ENCODE data around the gene AGPAT4. TPM values are rescaled to one million over a fixed set of nuclear protein-coding genes. Genes with fewer than 3 reads are reported as not detected.

Gene AGPAT4
- total RNA-seq, 4 donors from 2014 or later, result 10.5 to 20.8 (median 12.6) TPM

DNA sequence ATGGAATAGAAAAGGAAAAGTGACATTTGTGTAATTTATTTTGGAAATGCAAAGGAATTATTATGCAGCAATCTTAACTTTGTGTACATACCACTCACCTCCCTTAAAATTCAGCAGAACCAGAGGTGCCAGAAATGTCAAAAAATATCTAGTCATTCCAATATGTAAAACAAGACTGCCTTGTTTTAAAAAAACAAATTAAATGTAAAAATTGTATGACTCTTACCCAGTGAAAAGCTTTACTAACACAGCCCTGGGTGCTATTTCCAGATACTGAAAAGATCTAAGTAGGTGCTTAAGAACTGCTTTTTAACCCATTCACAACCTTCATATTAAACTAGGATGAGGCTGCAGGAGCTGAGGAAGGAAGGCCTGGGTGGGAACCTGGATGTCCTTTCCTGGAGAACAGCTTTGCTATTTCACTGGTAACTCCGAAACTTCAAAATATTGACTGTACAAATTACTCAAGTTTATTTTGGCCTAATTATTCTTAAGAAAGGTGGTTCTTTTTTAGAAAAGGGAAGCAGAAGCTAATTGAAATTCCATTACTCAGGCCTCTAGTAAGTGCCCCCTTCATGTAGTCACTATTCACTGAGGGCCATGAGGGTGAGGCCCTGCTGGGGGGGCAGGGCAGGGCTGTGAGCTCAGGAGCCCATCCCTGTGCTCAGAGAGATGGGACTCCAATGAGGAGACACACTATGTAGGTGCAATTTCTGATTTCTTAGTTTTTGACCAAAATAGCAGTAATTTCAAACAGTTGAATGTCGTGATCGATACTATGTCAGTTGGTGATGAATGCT lies 142.7 kb downstream of the AGPAT4 start:
- H3K27me3 ChIP-seq, result no peaks in the 10 kb centered on the region
- H3K4me1 ChIP-seq, result peaks cover 0 to 7% (median 0%) of the 10 kb centered on the region in 4 donors
- H3K36me3 ChIP-seq, result peaks cover 0 to 92% (median 0%) of the 10 kb centered on the region in 3 donors
- H3K9me3 ChIP-seq, result peaks cover 0 to 3% (median 0%) of the 10 kb centered on the region in 4 donors
- no peak for DNase-seq (ENCODE audit: low spot score in 2 of 2)
- H3K4me3 ChIP-seq, result no peak overlapping the region
- 98 to 99% methylated on average over 3 of the region's 3 CpGs for WGBS, 2 donors
- no peak for TF ChIP-seq POLR2A (IDR thresholded peaks at IDR 0.05)
- TF ChIP-seq EP300 (IDR thresholded peaks at IDR 0.05), result no peak
- no peak for TF ChIP-seq CTCF (IDR thresholded peaks at IDR 0.05)
- H3K27ac ChIP-seq, result no peak overlapping the region

GRCh38 chr6:161130541-161130940 lies 143.3 kb downstream of the AGPAT4 start:
- H3K9me3 ChIP-seq, result peaks cover 0 to 8% (median 2%) of the 10 kb centered on the region in 4 donors
- no peak for TF ChIP-seq EP300 (IDR thresholded peaks at IDR 0.05)
- no peak for DNase-seq (ENCODE audit: low spot score in 2 of 2)
- no peak overlapping the region for H3K27ac ChIP-seq
- peaks cover 0 to 7% (median 0%) of the 10 kb centered on the region in 4 donors for H3K4me1 ChIP-seq
- H3K27me3 ChIP-seq, result no peaks in the 10 kb centered on the region
- H3K36me3 ChIP-seq, result peaks cover 0 to 92% (median 0%) of the 10 kb centered on the region in 3 donors
- no peak overlapping the region for H3K4me3 ChIP-seq
- 83 to 90% methylated on average over 7 of the region's 7 CpGs for WGBS, 2 donors

DNA sequence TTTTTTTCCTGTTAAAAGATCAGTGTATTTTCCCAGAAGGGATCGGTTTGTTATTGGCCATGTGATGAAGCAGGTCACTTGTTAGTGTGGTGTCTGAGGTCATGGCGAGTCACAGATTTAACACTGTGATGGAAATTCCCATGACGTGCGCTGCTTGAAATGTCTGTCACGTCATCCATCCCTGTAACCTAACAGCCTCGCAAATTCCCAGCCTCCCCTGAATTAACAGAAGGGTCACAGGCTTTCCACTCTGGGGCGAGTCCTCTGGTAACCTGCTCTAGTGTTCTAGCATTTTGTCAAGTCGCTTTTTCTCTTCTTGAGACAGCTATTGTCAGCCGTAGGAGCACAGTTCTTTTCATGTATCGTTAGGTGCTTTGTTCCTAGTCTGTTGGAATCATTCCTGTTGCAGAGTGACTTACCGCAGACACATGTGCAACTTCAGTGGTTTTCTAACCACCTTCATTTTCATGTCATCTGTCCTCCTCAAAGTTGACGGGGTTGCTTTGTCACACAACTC lies 145.1 kb downstream of the AGPAT4 start:
- TF ChIP-seq EP300 (IDR thresholded peaks at IDR 0.05) (no peak), POLR2A (IDR thresholded peaks at IDR 0.05) (no peak), CTCF (IDR thresholded peaks at IDR 0.05) (no peak)
- peaks cover 0 to 92% (median 0%) of the 10 kb centered on the region in 3 donors for H3K36me3 ChIP-seq

GRCh38 chr6:161128230-161128629 lies 145.6 kb downstream of the AGPAT4 start:
- no peak overlapping the region for H3K4me3 ChIP-seq
- no peak overlapping the region for H3K27ac ChIP-seq
- H3K9me3 ChIP-seq, result peaks cover 0 to 29% (median 11%) of the 10 kb centered on the region in 4 donors
- DNase-seq (ENCODE audit: low spot score in 2 of 2), result no peak
- no peaks in the 10 kb centered on the region for H3K4me1 ChIP-seq
- H3K36me3 ChIP-seq, result peaks cover 0 to 93% (median 0%) of the 10 kb centered on the region in 3 donors
- no peaks in the 10 kb centered on the region for H3K27me3 ChIP-seq
- 89 to 94% methylated on average over 2 of the region's 2 CpGs for WGBS, 2 donors
- no peak for TF ChIP-seq EP300 (IDR thresholded peaks at IDR 0.05)
- no peak for TF ChIP-seq CTCF (IDR thresholded peaks at IDR 0.05)
- no peak for TF ChIP-seq POLR2A (IDR thresholded peaks at IDR 0.05)

More for the DNA sequence above, 145.1 kb downstream of the AGPAT4 start:
- WGBS, 2 donors, result 87% methylated on average over 12 of the region's 12 CpGs
- H3K4me1 ChIP-seq, result peaks cover 0 to 1% (median 0%) of the 10 kb centered on the region in 4 donors
- H3K27ac ChIP-seq, result no peak overlapping the region
- DNase-seq (ENCODE audit: low spot score in 2 of 2), result no peak
- H3K27me3 ChIP-seq, result no peaks in the 10 kb centered on the region
- no peak overlapping the region for H3K4me3 ChIP-seq
- peaks cover 0 to 24% (median 9%) of the 10 kb centered on the region in 4 donors for H3K9me3 ChIP-seq

- Histone ChIP-seq H3K27me3 (no peaks in the 10 kb centered on the region), H3K9me3 (peaks cover 0 to 38% (median 13%) of the 10 kb centered on the region in 4 donors), H3K4me3 (no peak overlapping the region), H3K36me3 (peaks cover 0 to 94% (median 0%) of the 10 kb centered on the region in 3 donors), H3K4me1 (no peaks in the 10 kb centered on the region), H3K27ac (no peak overlapping the region)
- TF ChIP-seq CTCF (IDR thresholded peaks at IDR 0.05), result no peak
- TF ChIP-seq EP300 (IDR thresholded peaks at IDR 0.05), result no peak
- TF ChIP-seq POLR2A (IDR thresholded peaks at IDR 0.05), result no peak
- WGBS, 2 donors, result 87 to 88% methylated on average over 7 of the region's 7 CpGs
- DNase-seq (ENCODE audit: low spot score in 2 of 2), result no peak
Observed at GRCh38 chr6:161127071-161127740, 146.7 kb downstream of the AGPAT4 start.
